ENCODE measurements around the gene TCF4. TPM values are rescaled to one million over a fixed set of nuclear protein-coding genes. Genes with fewer than 3 reads are reported as not detected.

Gene TCF4
- total RNA-seq = 167 TPM
- 100 to 1,000 TPM in 6 of 8 donors, 10 to 100 TPM in 2; 50.9 to 158 (median 116) TPM for polyA plus RNA-seq (ENCODE audit: insufficient read depth in 1 of 8, insufficient read length in 8 of 8, low replicate concordance in 1 of 8)
- long read RNA-seq, donor 1, transcript TCF4-246 (13 exons, 3,163 nt) = major isoform, 5 of 12 reads
- long read RNA-seq, donor 1, partial matches to known transcripts = 0 of 12 reads
- long read RNA-seq, donor 1, other reads (novel, unspliced or antisense) = 0 of 12 reads
- long read RNA-seq, donor 2, partial matches to known transcripts = 0 of 1 reads
- long read RNA-seq, donor 2, other reads (novel, unspliced or antisense) = 0 of 1 reads
- long read RNA-seq, donor 3, full-length matches to known transcripts = 12 of 21 reads
- long read RNA-seq, donor 3, partial matches to known transcripts = 9 of 21 reads
- long read RNA-seq, donor 3, other reads (novel, unspliced or antisense) = 0 of 21 reads
- long read RNA-seq, donor 4, full-length matches to known transcripts = 6 of 6 reads
- long read RNA-seq, donor 4, partial matches to known transcripts = 0 of 6 reads
- long read RNA-seq, donor 4, other reads (novel, unspliced or antisense) = 0 of 6 reads
- long read RNA-seq, donor 5, full-length matches to known transcripts = 21 of 21 reads
- long read RNA-seq, donor 5, partial matches to known transcripts = 0 of 21 reads
- long read RNA-seq, donor 5, other reads (novel, unspliced or antisense) = 0 of 21 reads
- long read RNA-seq, donor 6, full-length matches to known transcripts = 13 of 23 reads
- long read RNA-seq, donor 6, partial matches to known transcripts = 10 of 23 reads
- long read RNA-seq, donor 6, other reads (novel, unspliced or antisense) = 0 of 23 reads
- long read RNA-seq, donor 7, full-length matches to known transcripts = 7 of 14 reads
- long read RNA-seq, donor 7, partial matches to known transcripts = 7 of 14 reads
- long read RNA-seq, donor 7, other reads (novel, unspliced or antisense) = 0 of 14 reads
- long read RNA-seq, donor 8, transcript TCF4-204 (13 exons, 2,372 nt) = major isoform, 7 of 8 reads
- long read RNA-seq, donor 8, partial matches to known transcripts = 0 of 8 reads
- long read RNA-seq, donor 8, other reads (novel, unspliced or antisense) = 0 of 8 reads
- long read RNA-seq, donor 9, partial matches to known transcripts = 0 of 6 reads
- long read RNA-seq, donor 9, other reads (novel, unspliced or antisense) = 0 of 6 reads
- long read RNA-seq, donor 10, full-length matches to known transcripts = 10 of 23 reads
- long read RNA-seq, donor 10, partial matches to known transcripts = 13 of 23 reads
- long read RNA-seq, donor 10, other reads (novel, unspliced or antisense) = 0 of 23 reads
- long read RNA-seq, donor 11, partial matches to known transcripts = 6 of 10 reads
- long read RNA-seq, donor 11, other reads (novel, unspliced or antisense) = 0 of 10 reads

GRCh38 chr18:55588111-55588869 is at the start of gene TCF4:
Gene TCF4, minus strand, starts transcription at chr18:55588192. Its CDS starts 1,076 bp downstream, at chr18:55587116.
- WGBS (ENCODE audit: insufficient coverage) = 0% methylated on average over 14 of the region's 46 CpGs
- Histone ChIP-seq H3K4me1 (ENCODE audit: control insufficient read depth, insufficient read depth, low read length) (peaks cover 9% of the 10 kb centered on the region), H3K4me3 (ENCODE audit: low read length) (peak within 1 kb of the TSS; percentile 83), H3K9me3 (replicated peaks; ENCODE audit: control insufficient read depth, low read depth, low read length) (no peaks in the 10 kb centered on the region), H3K27me3 (ENCODE audit: control insufficient read depth, insufficient read depth, low read length) (no peaks in the 10 kb centered on the region), H3K36me3 (ENCODE audit: control insufficient read depth, insufficient read depth, low read length) (peaks cover 2% of the 10 kb centered on the region), H3K27ac (ENCODE audit: low read length) (peak within 1 kb of the TSS; percentile 91)
- DNase-seq = peak; percentile 89

GRCh38 chr18:55637204-55637603 is 49.2 kb upstream of the TCF4 start:
- H3K36me3 ChIP-seq (ENCODE audit: control insufficient read depth, insufficient read depth, low read length) = no peaks in the 10 kb centered on the region
- H3K27ac ChIP-seq (ENCODE audit: low read length) = no peak overlapping the region
- H3K27me3 ChIP-seq (ENCODE audit: control insufficient read depth, insufficient read depth, low read length) = no peaks in the 10 kb centered on the region
- 86% methylated on average over 5 of the region's 8 CpGs for WGBS (ENCODE audit: insufficient coverage)
- H3K4me3 ChIP-seq (ENCODE audit: low read length) = no peak overlapping the region
- DNase-seq = no peak
- no peaks in the 10 kb centered on the region for H3K9me3 ChIP-seq (replicated peaks; ENCODE audit: control insufficient read depth, low read depth, low read length)
- no peaks in the 10 kb centered on the region for H3K4me1 ChIP-seq (ENCODE audit: control insufficient read depth, insufficient read depth, low read length)

GRCh38 chr18:55635439-55635838 is 47.4 kb upstream of the TCF4 start:
- Histone ChIP-seq H3K4me1 (ENCODE audit: control insufficient read depth, insufficient read depth, low read length) (no peaks in the 10 kb centered on the region), H3K27ac (ENCODE audit: low read length) (no peak overlapping the region), H3K27me3 (ENCODE audit: control insufficient read depth, insufficient read depth, low read length) (no peaks in the 10 kb centered on the region), H3K36me3 (ENCODE audit: control insufficient read depth, insufficient read depth, low read length) (no peaks in the 10 kb centered on the region), H3K9me3 (replicated peaks; ENCODE audit: control insufficient read depth, low read depth, low read length) (no peaks in the 10 kb centered on the region), H3K4me3 (ENCODE audit: low read length) (no peak overlapping the region)
- no peak for DNase-seq
- WGBS (ENCODE audit: insufficient coverage) = 0% methylated on average over 1 of the region's 2 CpGs

- DNase-seq = no peak
- 83% methylated on average over 3 of the region's 3 CpGs for WGBS (ENCODE audit: insufficient coverage)
- H3K27me3 ChIP-seq (ENCODE audit: control insufficient read depth, insufficient read depth, low read length) = no peaks in the 10 kb centered on the region
- no peak overlapping the region for H3K4me3 ChIP-seq (ENCODE audit: low read length)
- H3K36me3 ChIP-seq (ENCODE audit: control insufficient read depth, insufficient read depth, low read length) = no peaks in the 10 kb centered on the region
- H3K9me3 ChIP-seq (replicated peaks; ENCODE audit: control insufficient read depth, low read depth, low read length) = no peaks in the 10 kb centered on the region
- no peak overlapping the region for H3K27ac ChIP-seq (ENCODE audit: low read length)
- no peaks in the 10 kb centered on the region for H3K4me1 ChIP-seq (ENCODE audit: control insufficient read depth, insufficient read depth, low read length)
Measured at GRCh38 chr18:55634545-55634944, 46.6 kb upstream of the TCF4 start.

GRCh38 chr18:55633032-55633431 is 45.0 kb upstream of the TCF4 start:
- H3K4me1 ChIP-seq (ENCODE audit: control insufficient read depth, insufficient read depth, low read length) = no peaks in the 10 kb centered on the region
- no peaks in the 10 kb centered on the region for H3K27me3 ChIP-seq (ENCODE audit: control insufficient read depth, insufficient read depth, low read length)
- no peak overlapping the region for H3K27ac ChIP-seq (ENCODE audit: low read length)
- H3K9me3 ChIP-seq (replicated peaks; ENCODE audit: control insufficient read depth, low read depth, low read length) = no peaks in the 10 kb centered on the region
- WGBS (ENCODE audit: insufficient coverage) = 72% methylated on average over 2 of the region's 2 CpGs
- no peaks in the 10 kb centered on the region for H3K36me3 ChIP-seq (ENCODE audit: control insufficient read depth, insufficient read depth, low read length)
- no peak overlapping the region for H3K4me3 ChIP-seq (ENCODE audit: low read length)
- no peak for DNase-seq

- H3K27me3 ChIP-seq (ENCODE audit: control insufficient read depth, insufficient read depth, low read length) = no peaks in the 10 kb centered on the region
- no peaks in the 10 kb centered on the region for H3K4me1 ChIP-seq (ENCODE audit: control insufficient read depth, insufficient read depth, low read length)
- no peaks in the 10 kb centered on the region for H3K9me3 ChIP-seq (replicated peaks; ENCODE audit: control insufficient read depth, low read depth, low read length)
- no peak overlapping the region for H3K27ac ChIP-seq (ENCODE audit: low read length)
- no peaks in the 10 kb centered on the region for H3K36me3 ChIP-seq (ENCODE audit: control insufficient read depth, insufficient read depth, low read length)
- DNase-seq = no peak
- no peak overlapping the region for H3K4me3 ChIP-seq (ENCODE audit: low read length)
- WGBS (ENCODE audit: insufficient coverage) = no CpG with 5 or more reads among the region's 1 CpG
Measured at GRCh38 chr18:55629133-55629532, 41.1 kb upstream of the TCF4 start.

GRCh38 chr18:55627007-55627406 is 39.0 kb upstream of the TCF4 start:
- no peak for DNase-seq
- Histone ChIP-seq H3K27me3 (ENCODE audit: control insufficient read depth, insufficient read depth, low read length) (no peaks in the 10 kb centered on the region), H3K9me3 (replicated peaks; ENCODE audit: control insufficient read depth, low read depth, low read length) (no peaks in the 10 kb centered on the region), H3K27ac (ENCODE audit: low read length) (no peak overlapping the region), H3K4me1 (ENCODE audit: control insufficient read depth, insufficient read depth, low read length) (no peaks in the 10 kb centered on the region), H3K36me3 (ENCODE audit: control insufficient read depth, insufficient read depth, low read length) (no peaks in the 10 kb centered on the region), H3K4me3 (ENCODE audit: low read length) (no peak overlapping the region)
- WGBS (ENCODE audit: insufficient coverage) = no CpG with 5 or more reads among the region's 1 CpG

GRCh38 chr18:55625901-55626300 is 37.9 kb upstream of the TCF4 start:
- DNase-seq = peak; percentile 49
- no CpG with 5 or more reads among the region's 2 CpGs for WGBS (ENCODE audit: insufficient coverage)

GRCh38 chr18:55623626-55624025 is 35.6 kb upstream of the TCF4 start:
- no peaks in the 10 kb centered on the region for H3K4me1 ChIP-seq (ENCODE audit: control insufficient read depth, insufficient read depth, low read length)
- peaks cover 2% of the 10 kb centered on the region for H3K9me3 ChIP-seq (replicated peaks; ENCODE audit: control insufficient read depth, low read depth, low read length)
- WGBS (ENCODE audit: insufficient coverage) = 80% methylated on average over 1 of the region's 3 CpGs

More at GRCh38 chr18:55625901-55626300, 37.9 kb upstream of the TCF4 start:
- no peaks in the 10 kb centered on the region for H3K9me3 ChIP-seq (replicated peaks; ENCODE audit: control insufficient read depth, low read depth, low read length)
- no peaks in the 10 kb centered on the region for H3K4me1 ChIP-seq (ENCODE audit: control insufficient read depth, insufficient read depth, low read length)
- H3K27me3 ChIP-seq (ENCODE audit: control insufficient read depth, insufficient read depth, low read length) = no peaks in the 10 kb centered on the region
- no peak overlapping the region for H3K4me3 ChIP-seq (ENCODE audit: low read length)
- no peaks in the 10 kb centered on the region for H3K36me3 ChIP-seq (ENCODE audit: control insufficient read depth, insufficient read depth, low read length)
- H3K27ac ChIP-seq (ENCODE audit: low read length) = no peak overlapping the region

More at GRCh38 chr18:55623626-55624025, 35.6 kb upstream of the TCF4 start:
- DNase-seq = peak; percentile 54
- Histone ChIP-seq H3K36me3 (ENCODE audit: control insufficient read depth, insufficient read depth, low read length) (no peaks in the 10 kb centered on the region), H3K27ac (ENCODE audit: low read length) (no peak overlapping the region), H3K4me3 (ENCODE audit: low read length) (no peak overlapping the region), H3K27me3 (ENCODE audit: control insufficient read depth, insufficient read depth, low read length) (no peaks in the 10 kb centered on the region)
